Spleen (tissue), 7 donors: ENCODE data around the gene SENP5.

ENCODE experiments used
- CTCF ChIP-seq, 11 experiments: fragments of 200-600 bp in 7 of 11; fragments of 450-650 bp in 4 of 11; sonication (generic) in 4 of 11; IDR thresholded peaks in 8 of 11; conservative IDR thresholded peaks in 3 of 11; 1 replicate in 7 of 11; 2 replicates in 4 of 11; pipeline versions ENCODE4 v1.4.0 to v1.8.0; 2016 to 2021; ENCODE audit warnings: antibody characterized with exemption in 11 of 11, inconsistent platforms in 4 of 11, mild to moderate bottlenecking in 1 of 11
- POLR2A ChIP-seq, 3 donors: fragments of 450-650 bp; IDR thresholded peaks; one replicate each; pipeline ENCODE4 v1.5.1; 2017; ENCODE audit warnings: antibody characterized with exemption in 3 of 3, mild to moderate bottlenecking in 1 of 3
- POLR2AphosphoS5 ChIP-seq, 3 donors: sonication (generic); formaldehyde crosslinking; IDR thresholded peaks; one replicate each; pipeline ENCODE4 v1.5.1; 2017; ENCODE audit warnings: antibody characterized with exemption in 3 of 3
- donor health status: DM: no; HTN: no; CAD: no; lungs with moderate emphysema.
- donor health status: DM: no; HTN: no; CAD: no.
- donor health status: DM: no; HTN: no; CAD: no.

- TF ChIP-seq CTCF (IDR thresholded peaks at IDR 0.05 in 8 of 11, conservative IDR thresholded peaks at IDR 0.05 in 3 of 11): no peak
- TF ChIP-seq POLR2A (IDR thresholded peaks at IDR 0.05): no peak
- no peak for TF ChIP-seq POLR2AphosphoS5 (IDR thresholded peaks at IDR 0.05)
These were observed 83.7 kb downstream of the SENP5 start for GRCh38 chr3:196951371-196951770.
